HEK293T (cell line): Measurements from ENCODE around the gene HIVEP3.

Experiments used
- CTCF ChIA-PET: fragments of 350-600 bp; formaldehyde crosslinking; extraction: SDS; loops from one replicate; lab custom pipeline; 2021; ENCODE audit warnings: antibody characterized with exemption, inconsistent platforms; lab: Yijun Ruan, JAX
- POLR2A ChIA-PET: fragments of 350-600 bp; formaldehyde crosslinking; extraction: SDS; loops from one replicate; lab custom pipeline; 2020; ENCODE audit warnings: antibody characterized with exemption, inconsistent platforms; lab: Yijun Ruan, JAX
- DNase-seq: peaks from one replicate; pipeline ENCODE4 v3.0.0; 2012; ENCODE audit warnings: mixed read lengths; ENCODE audit errors: extremely low spot score
- ARNT ChIP-seq: fragments of 450-650 bp; IDR thresholded peaks from 2 replicates; pipeline ENCODE4 v1.6.1; 2017; ENCODE audit warnings: mild to moderate bottlenecking
- BHLHE40 ChIP-seq: fragments of 450-650 bp; IDR thresholded peaks from 2 replicates; pipeline ENCODE4 v1.6.1; 2016; ENCODE audit warnings: mild to moderate bottlenecking, moderate library complexity, borderline replicate concordance
- CTBP1 ChIP-seq: fragments of 450-650 bp; IDR thresholded peaks from 2 replicates; pipeline ENCODE4 v1.6.1; 2016; ENCODE audit warnings: borderline replicate concordance
- ELF4 ChIP-seq: fragments of 450-650 bp; IDR thresholded peaks from 2 replicates; pipeline ENCODE4 v1.6.1; 2017; ENCODE audit warnings: antibody characterized with exemption
- FOXA1 ChIP-seq: fragments of 450-650 bp; IDR thresholded peaks from 2 replicates; pipeline ENCODE4 v1.6.1; 2016; ENCODE audit warnings: mild to moderate bottlenecking
- FOXK2 ChIP-seq: fragments of 450-650 bp; IDR thresholded peaks from 2 replicates; pipeline ENCODE4 v1.6.1; 2016; ENCODE audit warnings: mild to moderate bottlenecking
- FOXM1 ChIP-seq: fragments of 450-650 bp; IDR thresholded peaks from 2 replicates; pipeline ENCODE4 v1.6.1; 2017; ENCODE audit warnings: mild to moderate bottlenecking, borderline replicate concordance
- HDGF ChIP-seq: fragments of 450-650 bp; IDR thresholded peaks from 2 replicates; pipeline ENCODE4 v1.6.1; 2017; ENCODE audit warnings: antibody characterized with exemption, borderline replicate concordance
- L3MBTL2 ChIP-seq: fragments of 450-650 bp; conservative IDR thresholded peaks from 2 replicates; pipeline ENCODE4 v1.6.1; 2016; ENCODE audit warnings: mild to moderate bottlenecking
- LEF1 ChIP-seq: fragments of 450-650 bp; IDR thresholded peaks from 2 replicates; pipeline ENCODE4 v1.6.1; 2017; ENCODE audit warnings: mild to moderate bottlenecking, borderline replicate concordance
- NFRKB ChIP-seq: fragments of 450-650 bp; IDR thresholded peaks from 2 replicates; pipeline ENCODE4 v1.6.1; 2016; ENCODE audit warnings: mild to moderate bottlenecking, moderate library complexity
- PKNOX1 ChIP-seq: fragments of 450-650 bp; IDR thresholded peaks from 2 replicates; pipeline ENCODE4 v1.6.1; 2016
- SP1 ChIP-seq: fragments of 450-650 bp; IDR thresholded peaks from 2 replicates; pipeline ENCODE4 v1.6.1; 2017
- SUZ12 ChIP-seq: fragments of 450-650 bp; IDR thresholded peaks from 2 replicates; pipeline ENCODE4 v1.6.1; 2016; ENCODE audit warnings: mild to moderate bottlenecking
- TARDBP ChIP-seq: fragments of 450-650 bp; IDR thresholded peaks from 2 replicates; pipeline ENCODE4 v1.6.1; 2016
- ZNF384 ChIP-seq: fragments of 450-650 bp; IDR thresholded peaks from 2 replicates; pipeline ENCODE4 v1.6.1; 2016

The HIVEP3 gene

GRCh38 chr1:41812051-41812450 is 106.7 kb downstream of the HIVEP3 start:
- CTCF ChIA-PET = interaction anchor here (0.6 to 1.5 kb wide), 11 partner anchors 8 to 346 kb away, joined by 3 to 8 read pairs (median 3); no protein-coding TSS in a partner anchor
- DNase-seq = peak; percentile 69
- POLR2A ChIA-PET = interaction anchor here (0.8 to 1.0 kb wide), 2 partner anchors 107 to 223 kb away, joined by 3 read pairs; partner anchors contain the start of gene HIVEP3
- no peak for TF ChIP-seq FOXK2
- TF ChIP-seq ZNF384 = no peak
- no peak for TF ChIP-seq CTBP1
- no peak for TF ChIP-seq SP1
- TF ChIP-seq NFRKB = no peak
- TF ChIP-seq FOXM1 = no peak

GRCh38 chr1:41811051-41811795 is 107.5 kb downstream of the HIVEP3 start:
- POLR2A ChIA-PET = interaction anchor here (0.8 kb wide), 1 partner anchor 108 kb away, joined by 3 read pairs; the partner anchor contains the start of gene HIVEP3
- no peak for TF ChIP-seq HDGF
- TF ChIP-seq CTBP1 = no peak
- no peak for TF ChIP-seq FOXK2
- no peak for TF ChIP-seq LEF1
- no peak for TF ChIP-seq PKNOX1
- TF ChIP-seq ZNF384 = no peak
- TF ChIP-seq NFRKB = no peak
- TF ChIP-seq ARNT = no peak
- TF ChIP-seq FOXM1 = no peak
- TF ChIP-seq L3MBTL2 = no peak
- TF ChIP-seq TARDBP = no peak
- no peak for TF ChIP-seq SUZ12
- TF ChIP-seq ELF4 = no peak
- no peak for TF ChIP-seq BHLHE40
- no peak for TF ChIP-seq SP1
- TF ChIP-seq FOXA1 = no peak
- no peak for DNase-seq
- CTCF ChIA-PET = interaction anchor here (1.0 to 1.5 kb wide), 4 partner anchors 9 to 109 kb away, joined by 3 to 8 read pairs (median 5); no protein-coding TSS in a partner anchor

- peak; percentile 16 for DNase-seq
Observed at GRCh38 chr1:41810446-41810845, 108.3 kb downstream of the HIVEP3 start.

GRCh38 chr1:41809692-41810091 is 109.0 kb downstream of the HIVEP3 start:
- CTCF ChIA-PET = no interaction called here
- no peak for DNase-seq
- no peak for TF ChIP-seq L3MBTL2

More at GRCh38 chr1:41810446-41810845, 108.3 kb downstream of the HIVEP3 start:
- CTCF ChIA-PET = no interaction called here
- POLR2A ChIA-PET = no interaction called here
- TF ChIP-seq FOXA1 (no peak), CTBP1 (no peak)

GRCh38 chr1:41807390-41807789 is 111.3 kb downstream of the HIVEP3 start:
- DNase-seq = no peak
- POLR2A ChIA-PET = no interaction called here
- TF ChIP-seq FOXA1 = no peak
- no peak for TF ChIP-seq FOXM1
- no peak for TF ChIP-seq PKNOX1
- no peak for TF ChIP-seq SP1
- CTCF ChIA-PET = no interaction called here

More at GRCh38 chr1:41809692-41810091, 109.0 kb downstream of the HIVEP3 start:
- POLR2A ChIA-PET = no interaction called here

GRCh38 chr1:41806472-41807155 is 112.1 kb downstream of the HIVEP3 start:
- POLR2A ChIA-PET = no interaction called here
- TF ChIP-seq SP1 (no peak), BHLHE40 (no peak), L3MBTL2 (no peak), ARNT (no peak), TARDBP (no peak), HDGF (no peak)
- DNase-seq = no peak
- CTCF ChIA-PET = no interaction called here

- ChIA-PET CTCF (no interaction called here), POLR2A (no interaction called here)
- no peak for DNase-seq
- TF ChIP-seq L3MBTL2 (no peak), LEF1 (no peak), FOXA1 (no peak), ELF4 (no peak), SP1 (no peak), TARDBP (no peak), ZNF384 (no peak), FOXM1 (no peak), NFRKB (no peak), BHLHE40 (no peak), SUZ12 (no peak), HDGF (no peak), PKNOX1 (no peak), FOXK2 (no peak), CTBP1 (no peak), ARNT (no peak)
Observed at GRCh38 chr1:41805771-41806471, 112.8 kb downstream of the HIVEP3 start.
